Stimulated activated CD4-positive, alpha-beta T cell treated with anti-CD3 and anti-CD28 coated beads, Interleukin-12 subunit alpha, Interleukin-12 subunit beta, amount 100 ng/mL, for 4 hours (primary cell): Measurements from ENCODE around the gene HSPA9.
"Not testable (repeated sequence)": the region's sequence is repeated elsewhere in the genome, so short reads cannot be mapped to it uniquely, and the experiment has no call there.

Experiments
- DNase-seq: peaks from one replicate; pipeline ENCODE4 v3.0.0-alpha.2; 2020

The HSPA9 gene

DNA sequence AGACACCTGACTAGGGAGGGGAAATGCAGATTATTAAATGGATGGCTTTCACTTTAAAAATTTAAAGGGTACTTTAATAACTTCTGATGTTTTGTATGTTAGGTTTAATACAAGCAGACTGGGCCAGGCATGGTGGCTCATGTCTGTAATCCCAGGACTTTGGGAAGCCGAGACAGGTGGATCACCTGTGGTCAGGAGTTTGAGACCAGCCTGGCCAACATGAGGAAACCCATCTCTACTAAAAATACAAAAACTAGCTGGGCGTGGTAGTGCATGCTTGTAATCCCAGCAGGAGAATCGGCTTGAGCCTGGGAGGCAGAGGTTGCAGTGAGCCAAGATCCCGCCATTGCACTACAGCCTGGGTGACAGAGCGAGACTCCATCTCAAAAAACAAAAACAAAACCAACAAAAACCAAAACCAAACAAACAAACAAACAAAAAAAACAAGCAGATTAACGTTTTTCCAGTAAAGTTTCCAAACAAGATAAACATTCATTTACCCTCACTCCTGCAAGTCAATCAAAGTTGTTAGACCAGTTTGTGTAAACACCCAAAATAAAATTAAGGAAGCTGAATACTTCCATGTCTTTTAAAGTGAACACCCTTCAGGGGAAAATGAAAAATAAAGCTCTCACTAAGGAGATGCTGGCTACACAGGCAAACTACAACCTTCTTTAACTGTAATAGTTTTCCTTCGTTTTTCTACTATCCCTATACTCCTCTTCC lies 46.3 kb downstream of the HSPA9 start:
- no peak for DNase-seq

DNA sequence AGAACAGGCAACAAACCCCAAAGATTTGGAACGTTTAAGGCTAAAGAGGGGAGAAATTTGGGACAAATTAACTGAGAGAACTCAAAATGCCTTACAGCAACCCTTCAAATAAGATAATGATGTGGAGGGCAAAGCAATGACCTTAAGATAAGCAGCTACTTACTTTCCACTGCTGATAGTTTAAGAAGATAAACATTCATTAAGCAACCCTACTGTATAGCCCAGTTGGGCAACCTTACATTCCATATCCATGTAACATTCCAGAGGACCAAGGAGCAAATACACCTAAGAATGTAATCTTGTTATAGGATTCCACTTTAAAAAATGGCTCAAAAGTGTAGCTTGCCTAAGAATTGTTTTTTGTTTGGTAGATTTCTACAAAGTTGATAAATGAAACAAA lies 47.0 kb downstream of the HSPA9 start:
- DNase-seq: no peak

DNA sequence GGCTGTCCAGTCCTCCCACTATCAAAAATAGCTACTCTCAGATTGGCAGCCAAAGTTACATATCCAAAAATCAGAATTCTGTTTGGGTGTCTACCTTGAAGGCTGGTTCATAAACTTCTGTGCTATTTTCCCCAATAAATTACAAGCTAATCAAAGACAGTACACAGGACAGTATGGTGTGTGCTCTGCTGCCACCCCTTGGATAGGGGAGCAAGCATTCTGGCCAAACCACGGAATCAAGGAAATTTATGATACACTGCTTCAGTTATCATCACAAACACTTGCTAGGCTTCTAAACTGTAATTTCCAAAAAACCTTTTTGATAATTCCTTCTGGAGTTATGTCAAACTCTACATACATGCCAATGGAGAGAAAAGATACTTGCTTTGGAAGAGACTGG lies 48.0 kb downstream of the HSPA9 start:
- no peak for DNase-seq

DNA sequence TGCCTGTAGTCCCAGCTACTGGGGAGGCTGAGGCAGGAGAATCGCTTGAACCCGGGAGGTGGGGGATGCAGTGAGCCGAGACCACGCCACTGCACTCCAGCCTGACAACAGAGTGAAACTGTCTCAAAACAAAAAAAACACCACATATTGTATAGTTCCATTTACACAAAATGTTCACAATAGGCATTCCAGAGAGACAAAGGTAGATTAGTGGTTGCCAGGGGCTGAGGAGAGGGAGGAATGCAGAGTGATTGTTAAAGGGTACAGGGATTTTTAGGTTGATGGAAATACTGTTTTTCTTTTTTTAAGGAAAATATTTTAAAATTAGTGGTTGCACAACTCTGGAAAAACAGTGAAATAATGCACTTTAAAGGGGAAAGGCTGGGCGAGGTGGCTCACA lies 51.8 kb downstream of the HSPA9 start:
- no peak for DNase-seq

DNA sequence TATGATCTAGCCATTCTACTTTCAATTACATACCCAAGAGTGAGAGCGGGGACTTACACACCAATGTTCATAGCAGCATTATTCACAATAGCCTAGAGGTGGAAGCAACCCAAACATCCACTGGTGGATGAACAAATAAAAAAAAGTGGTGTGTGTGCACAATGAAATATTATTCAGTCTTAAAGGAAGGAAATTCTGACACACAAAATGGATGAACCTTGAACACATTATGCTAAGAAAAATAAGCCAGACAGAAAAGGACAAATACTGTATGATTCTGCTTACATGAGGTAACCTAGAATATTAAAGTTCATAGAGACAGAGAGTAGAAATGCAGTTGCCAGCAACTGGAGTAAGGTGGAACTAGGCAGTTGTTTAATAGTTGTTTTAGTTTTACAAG lies 54.2 kb downstream of the HSPA9 start:
- no peak for DNase-seq

DNA sequence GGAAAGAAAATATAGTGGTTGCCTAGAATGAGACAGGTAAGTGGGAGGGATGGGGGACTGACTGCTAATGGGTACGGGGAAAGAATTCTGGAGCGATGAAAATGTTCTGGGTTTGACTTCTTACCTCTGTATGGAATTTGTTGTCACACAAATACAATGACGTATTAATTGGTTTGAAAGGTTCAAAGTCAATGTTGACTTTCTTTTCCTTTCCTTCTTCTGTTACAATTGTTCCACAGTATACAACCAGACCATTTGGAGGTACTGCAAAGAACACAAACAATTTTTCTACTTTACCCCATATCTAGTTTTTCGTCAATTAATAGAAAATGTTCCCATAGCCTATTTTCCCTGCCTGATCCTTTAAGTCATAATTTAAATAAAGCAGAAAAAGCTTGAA lies 57.8 kb downstream of the HSPA9 start:
- no peak for DNase-seq

DNA sequence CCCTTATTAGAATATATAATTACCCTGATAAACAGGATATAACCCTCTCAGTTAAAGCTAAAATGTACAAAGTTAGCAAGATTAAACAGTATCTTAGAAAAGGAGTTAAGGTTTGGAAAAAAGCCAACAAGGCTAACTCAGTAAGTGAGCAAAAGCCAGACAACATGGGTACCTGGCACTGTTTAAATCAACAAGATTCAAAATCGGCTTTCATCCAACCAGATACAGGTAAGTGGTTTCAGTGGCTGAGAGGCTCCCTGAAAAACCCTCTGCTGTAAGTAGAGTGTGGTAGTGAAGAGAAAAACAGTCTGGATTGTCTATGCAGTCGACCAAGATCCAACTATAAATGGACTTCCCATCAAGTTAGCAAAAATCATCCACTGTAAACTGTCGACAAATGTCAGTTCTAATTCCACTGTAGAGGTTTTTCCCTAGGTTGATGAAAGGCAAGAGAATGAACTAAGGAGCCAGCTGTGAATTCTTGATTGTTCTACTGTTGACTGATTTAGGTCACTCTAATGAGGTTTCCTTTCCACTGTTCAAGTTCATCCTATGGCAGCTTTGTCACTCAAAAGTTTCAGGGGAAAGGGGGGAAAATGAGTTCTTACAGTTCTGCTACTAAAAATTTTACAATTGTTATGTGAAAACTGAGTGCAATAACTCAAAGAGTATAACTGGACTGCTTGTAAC lies 59.5 kb downstream of the HSPA9 start:
- no peak for DNase-seq

DNA sequence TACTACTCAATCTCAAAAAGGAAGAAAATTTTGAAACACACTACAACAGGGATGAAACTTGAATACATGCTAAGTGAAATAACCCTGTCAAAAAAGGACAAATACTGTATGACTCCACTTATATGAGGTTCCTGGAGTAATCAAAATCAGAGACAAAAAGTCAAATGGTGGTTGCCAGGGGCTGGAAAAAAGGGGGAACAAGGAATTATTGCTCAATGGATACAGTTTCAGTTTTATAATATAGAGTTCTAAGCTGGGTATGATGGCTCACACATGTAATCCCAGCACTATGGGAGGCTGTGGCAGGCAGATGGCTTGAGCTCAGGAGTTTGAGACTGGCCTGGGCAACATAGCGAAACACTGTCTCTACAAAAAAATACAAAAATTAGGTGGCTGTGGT lies 61.2 kb downstream of the HSPA9 start:
- no peak for DNase-seq

DNA sequence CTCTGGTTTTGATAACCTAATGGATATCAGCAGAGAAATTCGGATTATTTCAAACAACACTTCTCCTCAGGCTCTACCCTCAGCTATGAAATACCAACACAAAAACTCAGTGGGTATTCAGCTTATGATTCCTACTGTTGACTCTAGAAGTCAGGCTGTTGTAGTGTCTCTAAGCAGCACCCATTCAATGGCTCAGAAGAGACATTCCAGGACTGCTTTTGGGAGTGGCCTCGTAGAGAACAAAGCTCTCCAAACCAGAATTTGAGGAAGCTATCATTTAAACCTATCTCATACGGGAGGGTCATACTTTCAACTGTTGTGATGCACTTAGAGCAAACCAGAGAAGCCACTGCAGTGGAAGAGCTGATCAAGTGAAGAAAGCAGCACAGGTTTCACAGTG lies 66.2 kb downstream of the HSPA9 start:
- no peak for DNase-seq

DNA sequence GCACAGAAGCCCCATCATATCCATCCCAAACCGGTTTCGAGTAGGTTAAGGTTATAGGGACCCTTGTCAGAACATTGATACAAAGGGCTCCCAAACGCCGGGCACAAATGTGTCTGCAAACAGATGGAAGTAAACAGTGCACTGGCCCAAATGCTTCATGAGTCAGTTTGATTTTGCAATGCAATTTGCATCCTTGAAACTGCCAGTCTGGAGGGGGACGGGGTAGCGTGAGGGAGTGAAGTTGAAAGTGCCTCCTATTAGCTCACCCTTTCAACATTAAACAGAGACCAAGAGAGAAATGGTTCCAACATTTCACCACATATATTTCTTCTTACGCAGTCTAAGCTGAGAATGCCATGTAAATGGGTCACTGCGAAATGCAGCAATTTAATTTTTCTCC lies 67.7 kb downstream of the HSPA9 start:
- DNase-seq: not testable (repeated sequence)

DNA sequence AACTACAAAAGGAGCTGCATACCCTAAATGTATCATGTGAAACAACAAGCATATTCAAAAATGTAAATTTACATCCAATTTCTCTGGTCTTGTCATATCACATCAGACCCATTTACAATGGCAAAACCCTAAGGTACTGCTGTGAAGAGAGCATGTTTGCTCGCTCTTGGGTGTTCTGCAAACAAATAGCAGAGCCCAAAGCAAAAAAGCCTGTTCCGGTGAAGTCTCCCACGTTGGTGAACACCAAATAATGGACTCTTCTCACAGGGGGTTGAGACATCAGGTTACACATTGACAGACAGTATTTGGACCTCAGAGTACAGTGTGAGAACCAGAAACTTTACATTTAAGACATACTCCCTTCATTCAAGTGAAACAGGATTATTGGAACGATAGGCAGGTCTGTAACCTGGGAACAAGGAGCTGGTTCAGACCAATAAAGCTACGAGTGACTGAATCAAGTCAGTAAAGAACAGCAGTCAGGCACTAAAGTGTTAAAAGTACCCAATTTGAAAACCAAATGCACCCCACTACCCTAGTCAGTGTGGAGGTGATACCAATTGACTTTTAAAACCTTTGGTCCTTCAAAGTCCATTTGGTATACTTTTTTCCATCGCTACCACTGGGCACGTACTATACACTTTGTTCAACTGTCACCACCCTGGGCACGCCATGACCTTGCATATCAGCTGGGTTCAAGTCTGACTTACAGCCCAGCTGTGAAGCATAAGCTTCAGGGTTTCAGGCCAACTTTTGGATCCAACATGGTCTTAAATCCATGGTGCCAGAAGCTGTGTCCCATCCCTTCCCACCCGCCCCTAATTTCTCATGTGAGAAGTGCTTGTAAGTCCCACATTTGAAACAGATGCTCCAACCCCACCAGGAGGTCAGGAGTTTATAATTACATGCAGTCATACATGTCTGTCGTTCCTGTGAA lies 68.6 kb downstream of the HSPA9 start:
- no peak for DNase-seq

DNA sequence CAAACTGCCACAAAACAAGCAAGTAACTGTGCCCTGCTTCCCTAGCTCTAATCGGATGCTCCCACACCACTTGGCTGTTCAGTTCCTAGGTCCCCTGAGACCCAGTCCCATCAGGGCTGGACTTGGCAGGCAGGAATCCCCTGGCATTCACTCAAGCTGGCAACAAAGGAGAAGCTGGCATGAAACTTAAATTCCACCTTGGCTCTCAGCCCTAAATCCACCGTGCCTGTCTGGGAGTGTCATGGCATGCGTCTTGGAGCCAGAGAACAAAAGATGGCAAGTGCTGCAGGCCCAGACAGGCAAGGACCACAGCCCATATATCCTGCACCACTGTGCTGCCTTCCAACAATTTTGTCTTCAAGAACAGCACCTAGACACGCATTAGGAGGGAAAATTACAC lies 70.4 kb downstream of the HSPA9 start:
- no peak for DNase-seq
